ENCODE data around the gene CAPZB.

CAPZB gene

GRCh38 chr1:19333587-19334354, 151.6 kb downstream of the CAPZB start:
- no peaks in the 10 kb centered on the region for H3K27me3 ChIP-seq (replicated peaks)
- H3K4me3 ChIP-seq (ENCODE audit: low read depth, low read length) = no peak overlapping the region
- DNase-seq = peak; percentile 43
- no peak overlapping the region for H3K27ac ChIP-seq
- in situ Hi-C loops (cut with HindIII; ENCODE audit: low pct_ligation_motif_present, low sequenced_read_pairs) = no loop called here
- TF ChIP-seq, protein P1, sequence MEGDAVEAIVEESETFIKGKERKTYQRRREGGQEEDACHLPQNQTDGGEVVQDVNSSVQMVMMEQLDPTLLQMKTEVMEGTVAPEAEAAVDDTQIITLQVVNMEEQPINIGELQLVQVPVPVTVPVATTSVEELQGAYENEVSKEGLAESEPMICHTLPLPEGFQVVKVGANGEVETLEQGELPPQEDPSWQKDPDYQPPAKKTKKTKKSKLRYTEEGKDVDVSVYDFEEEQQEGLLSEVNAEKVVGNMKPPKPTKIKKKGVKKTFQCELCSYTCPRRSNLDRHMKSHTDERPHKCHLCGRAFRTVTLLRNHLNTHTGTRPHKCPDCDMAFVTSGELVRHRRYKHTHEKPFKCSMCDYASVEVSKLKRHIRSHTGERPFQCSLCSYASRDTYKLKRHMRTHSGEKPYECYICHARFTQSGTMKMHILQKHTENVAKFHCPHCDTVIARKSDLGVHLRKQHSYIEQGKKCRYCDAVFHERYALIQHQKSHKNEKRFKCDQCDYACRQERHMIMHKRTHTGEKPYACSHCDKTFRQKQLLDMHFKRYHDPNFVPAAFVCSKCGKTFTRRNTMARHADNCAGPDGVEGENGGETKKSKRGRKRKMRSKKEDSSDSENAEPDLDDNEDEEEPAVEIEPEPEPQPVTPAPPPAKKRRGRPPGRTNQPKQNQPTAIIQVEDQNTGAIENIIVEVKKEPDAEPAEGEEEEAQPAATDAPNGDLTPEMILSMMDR (IDR thresholded peaks at IDR 0.05; ENCODE audit: low read depth, low read length, missing control alignments) = no peak
- peaks cover 11% of the 10 kb centered on the region for H3K36me3 ChIP-seq (replicated peaks)

DNA sequence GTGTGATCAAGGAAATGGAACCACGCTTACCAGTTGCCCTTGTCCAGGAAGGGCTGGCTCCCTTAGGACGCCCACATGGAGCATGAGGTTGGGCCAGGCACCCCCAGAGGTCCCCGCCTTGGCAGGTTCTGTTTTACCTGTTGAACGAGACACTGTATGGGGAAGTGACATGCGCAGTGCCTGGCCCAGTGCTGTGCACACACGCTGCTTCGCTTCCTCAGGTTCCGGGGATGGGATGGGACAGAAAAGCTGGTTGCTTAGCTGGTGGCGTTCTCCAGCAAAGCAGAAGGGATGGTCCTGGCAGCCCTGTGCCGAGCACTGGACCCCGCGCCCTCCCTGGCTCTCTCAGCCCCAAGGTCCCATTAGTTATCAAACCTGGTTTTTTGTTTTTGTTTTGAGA, 152.5 kb downstream of the CAPZB start:
- no peak for DNase-seq
- no peak overlapping the region for H3K4me3 ChIP-seq (ENCODE audit: low read depth, low read length)
- in situ Hi-C loops (cut with HindIII; ENCODE audit: low pct_ligation_motif_present, low sequenced_read_pairs) = no loop called here
- TF ChIP-seq, protein P1 (IDR thresholded peaks at IDR 0.05; ENCODE audit: low read depth, low read length, missing control alignments) = no peak
- no peaks in the 10 kb centered on the region for H3K27me3 ChIP-seq (replicated peaks)
- no peak overlapping the region for H3K27ac ChIP-seq
- H3K36me3 ChIP-seq (replicated peaks) = peaks cover 9% of the 10 kb centered on the region

DNA sequence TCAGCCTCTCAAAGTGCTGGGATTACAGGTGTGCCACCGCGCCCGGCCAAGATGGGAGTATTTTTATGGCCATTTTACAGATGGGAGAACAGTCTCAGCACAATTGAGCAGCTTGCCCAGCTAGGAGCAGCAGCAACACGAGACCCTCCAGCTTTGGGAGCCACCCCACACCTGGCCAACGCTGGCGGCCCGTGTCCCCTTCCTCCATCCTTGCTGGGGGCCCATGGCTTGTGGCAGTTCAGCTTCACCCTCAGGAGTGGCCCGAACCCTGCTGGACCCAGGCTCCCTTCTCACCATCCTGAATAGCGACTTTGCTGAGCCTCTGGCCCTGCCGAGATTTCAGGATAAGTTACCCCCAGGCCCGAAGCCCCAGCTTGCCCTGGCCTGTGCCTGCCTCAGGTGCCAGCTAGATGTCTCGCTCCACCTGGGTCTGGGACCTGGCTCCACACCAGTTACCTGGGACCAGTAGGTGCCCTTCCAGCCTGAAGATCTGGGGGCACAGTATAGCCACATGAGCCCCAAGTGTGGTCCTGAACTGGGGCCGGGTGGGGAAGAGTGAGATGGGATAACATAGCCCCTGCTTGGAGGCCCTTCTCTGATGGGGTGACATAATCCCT, 154.0 kb downstream of the CAPZB start:
- H3K27ac ChIP-seq = no peak overlapping the region
- no peak overlapping the region for H3K4me3 ChIP-seq (ENCODE audit: low read depth, low read length)
- TF ChIP-seq, protein P1 (IDR thresholded peaks at IDR 0.05; ENCODE audit: low read depth, low read length, missing control alignments) = no peak
- DNase-seq = no peak
- in situ Hi-C loops (cut with HindIII; ENCODE audit: low pct_ligation_motif_present, low sequenced_read_pairs) = no loop called here
- no peaks in the 10 kb centered on the region for H3K27me3 ChIP-seq (replicated peaks)
- H3K36me3 ChIP-seq (replicated peaks) = peaks cover 13% of the 10 kb centered on the region

GRCh38 chr1:19330449-19331135, 154.7 kb downstream of the CAPZB start:
- in situ Hi-C loops (cut with HindIII; ENCODE audit: low pct_ligation_motif_present, low sequenced_read_pairs) = no loop called here

GRCh38 chr1:19329611-19330010, 155.7 kb downstream of the CAPZB start:
- Histone ChIP-seq H3K27ac (no peak overlapping the region), H3K36me3 (replicated peaks) (peaks cover 27% of the 10 kb centered on the region), H3K27me3 (replicated peaks) (no peaks in the 10 kb centered on the region), H3K4me3 (ENCODE audit: low read depth, low read length) (no peak overlapping the region)
- in situ Hi-C loops (cut with HindIII; ENCODE audit: low pct_ligation_motif_present, low sequenced_read_pairs) = no loop called here
- no peak for DNase-seq
- TF ChIP-seq, protein P1 (IDR thresholded peaks at IDR 0.05; ENCODE audit: low read depth, low read length, missing control alignments) = no peak

More at GRCh38 chr1:19330449-19331135, 154.7 kb downstream of the CAPZB start:
- Histone ChIP-seq H3K27ac (no peak overlapping the region), H3K4me3 (ENCODE audit: low read depth, low read length) (no peak overlapping the region), H3K27me3 (replicated peaks) (no peaks in the 10 kb centered on the region), H3K36me3 (replicated peaks) (peaks cover 21% of the 10 kb centered on the region)
- DNase-seq = no peak
- TF ChIP-seq, protein P1 (IDR thresholded peaks at IDR 0.05; ENCODE audit: low read depth, low read length, missing control alignments) = no peak

Data from brain microvascular endothelial cell (primary cell).